Stimulated activated effector memory CD8-positive, alpha-beta T cell treated with anti-CD3 and anti-CD28 coated beads, Interleukin-12 subunit alpha, Interleukin-12 subunit beta, amount 100 ng/mL, for 72 hours (primary cell): ENCODE data around the gene C16orf92.

ENCODE experiments used
- ATAC-seq: fragments of 150-1000 bp; cut with Tn5 transposase; 2 replicates; pipeline ENCODE4 v1.10.0; 2021
- DNase-seq, 2 donors: peaks; one replicate each; pipeline ENCODE4 v3.0.0; 2021 to 2022; ENCODE audit warnings: low spot score in 2 of 2
- H3K27ac Mint-ChIP-seq: one replicate; pipeline ENCODE4 v1.8.0; 2022; ENCODE audit warnings: mild to moderate bottlenecking, mixed read lengths
- H3K36me3 Mint-ChIP-seq: one replicate; pipeline ENCODE4 v1.8.0; 2022; ENCODE audit warnings: mild to moderate bottlenecking, mixed read lengths
- H3K4me1 Mint-ChIP-seq: one replicate; pipeline ENCODE4 v1.8.0; 2022; ENCODE audit warnings: mixed read lengths
- H3K4me3 Mint-ChIP-seq: one replicate; pipeline ENCODE4 v1.8.0; 2022; ENCODE audit warnings: mild to moderate bottlenecking, mixed read lengths
- H3K9me3 Mint-ChIP-seq: one replicate; pipeline ENCODE4 v1.8.0; 2022; ENCODE audit warnings: mixed read lengths

C16orf92 gene

DNA sequence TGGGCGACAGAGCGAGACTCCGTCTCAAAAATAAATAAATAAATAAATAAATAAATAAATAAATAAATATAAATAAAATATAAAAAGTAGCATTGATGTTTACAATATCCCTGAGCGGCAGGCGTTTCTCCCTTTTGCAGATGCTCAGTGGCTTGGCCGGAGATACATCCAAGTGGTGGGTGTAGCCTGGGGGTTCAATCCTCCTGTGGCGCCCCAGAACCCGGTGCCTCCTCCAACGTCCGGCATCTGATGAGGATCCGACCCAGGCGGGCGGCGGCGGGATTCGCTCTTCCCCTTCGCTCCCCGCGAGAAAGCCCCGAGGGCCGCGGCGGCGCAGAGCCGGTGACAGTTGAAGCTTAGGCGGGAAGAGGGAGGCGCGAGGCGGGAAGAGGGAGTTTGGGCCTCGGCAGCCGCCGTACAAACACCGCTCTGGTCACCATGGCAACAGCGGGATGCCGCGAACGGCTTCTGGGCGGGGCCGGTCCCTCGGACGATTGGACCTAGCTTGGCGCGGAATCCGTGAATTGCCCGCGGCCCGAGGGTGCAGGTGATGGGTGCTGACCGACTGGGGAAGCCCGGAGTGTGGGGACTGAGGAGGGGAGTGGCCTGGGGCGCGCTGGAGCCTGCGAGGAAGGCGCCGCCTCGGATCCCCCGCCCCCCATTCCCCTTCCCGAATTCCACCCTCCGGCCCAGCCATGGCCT is 29.8 kb downstream of the C16orf92 start:
- Mint-ChIP-seq H3K36me3 (peaks cover 19% of the 10 kb centered on the region), H3K4me3 (peak overlapping the region; percentile 82), H3K9me3 (no peaks in the 10 kb centered on the region), H3K4me1 (peaks cover 26% of the 10 kb centered on the region), H3K27ac (peak overlapping the region; percentile 91)
- DNase-seq (peak; percentile 94 to 99), ATAC-seq (peak; percentile 91)

DNA sequence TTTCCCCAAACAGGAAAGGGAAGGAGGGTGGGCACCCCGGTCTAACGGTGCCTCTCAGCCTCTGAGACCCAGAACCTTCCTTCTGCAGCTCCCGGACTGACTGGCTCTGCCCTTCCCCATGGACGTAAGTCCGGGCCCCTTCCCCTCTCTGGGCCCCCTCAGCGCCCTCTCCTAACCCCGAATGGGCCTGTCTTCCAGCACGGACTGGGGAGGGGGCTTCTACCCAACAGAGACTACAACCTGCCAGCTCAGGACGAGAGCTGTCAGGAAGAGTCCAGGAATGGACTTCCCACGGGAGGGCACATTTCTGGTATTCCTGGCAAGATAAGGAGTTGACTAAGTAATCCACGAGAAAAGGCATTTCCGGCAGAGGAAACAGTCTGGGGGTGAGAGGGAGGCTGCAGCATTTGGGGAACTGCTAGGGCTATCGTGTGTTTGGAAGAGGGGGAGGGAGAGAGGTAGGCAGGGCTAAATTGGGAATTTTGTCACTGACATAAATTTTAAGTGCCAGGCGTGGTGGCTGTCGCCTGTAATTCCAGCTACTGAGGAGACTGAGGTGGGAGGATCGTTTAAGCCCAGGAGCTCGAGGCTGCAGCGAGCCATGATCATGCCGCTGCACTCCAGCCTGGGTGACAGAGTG is 30.5 kb downstream of the C16orf92 start:
- Mint-ChIP-seq H3K4me1 (peaks cover 26% of the 10 kb centered on the region), H3K9me3 (no peaks in the 10 kb centered on the region), H3K27ac (peak overlapping the region; percentile 91)

DNA sequence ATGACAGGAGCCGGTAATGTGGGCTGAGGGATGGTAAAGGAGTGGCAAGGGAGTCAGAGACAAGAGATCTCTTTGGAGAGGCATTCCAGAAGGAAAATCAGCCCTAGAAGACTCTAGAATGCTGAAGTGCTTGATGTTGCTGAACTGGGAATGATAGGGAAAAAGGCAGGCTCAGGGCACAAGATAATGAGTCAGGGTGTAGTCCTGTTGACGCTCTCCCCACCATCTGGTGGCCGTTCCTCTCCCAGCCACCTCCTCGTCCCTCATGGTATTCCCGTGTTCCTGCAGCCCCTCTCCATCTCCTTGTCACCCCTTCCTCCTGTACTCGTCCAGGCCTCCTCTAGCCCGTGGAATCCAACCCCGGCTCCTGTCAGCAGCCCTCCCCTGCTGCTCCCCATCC is 31.5 kb downstream of the C16orf92 start:
- Mint-ChIP-seq H3K4me3 (peak overlapping the region; percentile 82), H3K27ac (no peak overlapping the region), H3K4me1 (peaks cover 26% of the 10 kb centered on the region), H3K9me3 (no peaks in the 10 kb centered on the region), H3K36me3 (peaks cover 19% of the 10 kb centered on the region)
- no peak for ATAC-seq
- DNase-seq: no peak

More for the DNA sequence above, 30.5 kb downstream of the C16orf92 start:
- DNase-seq: no peak
- peak; percentile 27 for ATAC-seq
- peaks cover 19% of the 10 kb centered on the region for H3K36me3 Mint-ChIP-seq
- peak overlapping the region; percentile 82 for H3K4me3 Mint-ChIP-seq

DNA sequence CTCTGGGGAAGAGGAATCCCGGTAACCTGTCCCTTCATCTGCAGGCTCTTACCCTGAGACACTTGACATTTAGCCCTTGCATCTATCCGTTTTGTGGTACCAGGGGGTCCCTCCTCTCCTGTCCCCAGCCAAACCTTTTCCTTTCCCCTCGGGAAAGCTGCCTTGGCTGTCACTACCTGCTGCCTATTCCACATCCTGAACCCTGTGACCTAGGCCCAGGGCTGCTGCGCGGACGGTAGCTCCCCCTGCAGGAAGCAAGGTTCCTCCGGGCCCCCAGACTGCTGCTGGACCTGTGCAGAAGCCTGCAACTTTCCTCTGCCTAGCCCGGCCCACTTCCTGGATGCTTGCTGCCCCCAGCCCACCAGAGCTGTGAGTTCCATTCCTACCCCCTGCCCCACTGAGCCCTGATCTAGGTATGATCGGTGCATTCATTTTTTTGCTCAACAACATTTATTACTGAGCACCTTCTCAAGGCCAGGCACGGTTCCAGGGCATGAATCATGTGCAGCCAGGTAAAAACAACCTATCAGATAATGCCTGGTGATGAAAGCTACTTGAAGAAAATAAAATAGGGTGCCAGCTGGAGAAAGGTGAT is 32.1 kb downstream of the C16orf92 start:
- H3K9me3 Mint-ChIP-seq: no peaks in the 10 kb centered on the region
- peaks cover 26% of the 10 kb centered on the region for H3K4me1 Mint-ChIP-seq
- peak; percentile 84 for ATAC-seq
- peak overlapping the region; percentile 82 for H3K4me3 Mint-ChIP-seq
- peaks cover 19% of the 10 kb centered on the region for H3K36me3 Mint-ChIP-seq
- H3K27ac Mint-ChIP-seq: no peak overlapping the region
- DNase-seq: peak; percentile 47 to 77

DNA sequence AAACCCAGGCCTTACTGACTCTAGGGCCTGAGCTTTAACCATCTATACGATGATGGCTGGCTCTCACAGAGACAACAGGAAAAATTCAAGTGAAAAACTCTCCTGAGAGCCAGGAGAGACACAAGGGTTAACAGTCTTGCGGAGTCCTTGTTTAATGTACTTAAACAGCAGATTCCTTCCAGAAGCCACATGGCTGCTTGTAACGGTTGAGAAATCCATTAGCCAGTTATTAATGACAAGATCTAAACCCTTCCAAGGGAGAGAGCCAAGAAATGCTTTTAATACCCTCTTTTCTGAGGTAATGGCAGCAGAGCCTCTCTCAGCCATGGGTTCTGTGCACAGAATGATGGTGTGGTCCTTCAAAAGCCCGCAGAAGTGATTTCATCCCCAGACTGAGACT is 37.3 kb downstream of the C16orf92 start:
- Mint-ChIP-seq H3K36me3 (peaks cover 17% of the 10 kb centered on the region), H3K27ac (no peak overlapping the region), H3K9me3 (no peaks in the 10 kb centered on the region), H3K4me1 (peaks cover 12% of the 10 kb centered on the region), H3K4me3 (no peak overlapping the region)
- ATAC-seq (no peak), DNase-seq (no peak)

DNA sequence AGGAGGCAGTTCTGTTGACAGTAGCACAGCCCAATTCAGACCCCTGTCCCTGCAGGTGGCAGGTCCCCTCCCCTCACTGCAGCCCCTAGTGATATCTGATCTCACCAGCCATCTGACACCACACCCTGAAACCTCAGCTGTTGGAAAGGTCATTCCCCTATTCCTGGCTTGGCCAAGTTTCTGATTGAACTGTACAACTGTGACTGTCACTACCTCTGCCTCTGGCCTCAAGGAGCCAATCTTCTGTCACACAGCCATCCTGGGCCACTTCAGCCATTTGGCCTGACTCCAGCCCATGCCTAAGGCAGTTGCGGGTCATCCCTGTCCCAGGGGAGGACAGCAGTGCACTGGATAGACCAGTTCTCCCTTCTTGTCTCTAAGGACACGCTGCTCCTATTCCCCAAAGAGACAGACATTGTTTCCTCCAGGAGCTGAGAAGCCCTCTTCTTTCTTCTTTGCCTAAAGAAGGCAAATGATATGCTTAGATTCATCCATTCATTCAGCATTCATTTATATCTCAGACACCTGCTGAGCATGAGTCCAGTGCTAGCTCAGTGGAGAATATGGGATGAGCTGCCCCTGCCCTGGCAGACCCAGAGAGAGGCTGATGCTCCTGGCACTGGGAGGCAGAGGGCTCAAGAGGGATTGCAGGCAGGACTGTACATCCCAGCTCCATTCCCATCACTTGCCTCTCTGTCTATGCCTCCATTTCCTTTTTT is 38.0 kb downstream of the C16orf92 start:
- peaks cover 12% of the 10 kb centered on the region for H3K4me1 Mint-ChIP-seq
- no peaks in the 10 kb centered on the region for H3K9me3 Mint-ChIP-seq
- H3K27ac Mint-ChIP-seq: peak overlapping the region; percentile 48
- ATAC-seq (no peak), DNase-seq (no peak)
- no peak overlapping the region for H3K4me3 Mint-ChIP-seq
- peaks cover 23% of the 10 kb centered on the region for H3K36me3 Mint-ChIP-seq

DNA sequence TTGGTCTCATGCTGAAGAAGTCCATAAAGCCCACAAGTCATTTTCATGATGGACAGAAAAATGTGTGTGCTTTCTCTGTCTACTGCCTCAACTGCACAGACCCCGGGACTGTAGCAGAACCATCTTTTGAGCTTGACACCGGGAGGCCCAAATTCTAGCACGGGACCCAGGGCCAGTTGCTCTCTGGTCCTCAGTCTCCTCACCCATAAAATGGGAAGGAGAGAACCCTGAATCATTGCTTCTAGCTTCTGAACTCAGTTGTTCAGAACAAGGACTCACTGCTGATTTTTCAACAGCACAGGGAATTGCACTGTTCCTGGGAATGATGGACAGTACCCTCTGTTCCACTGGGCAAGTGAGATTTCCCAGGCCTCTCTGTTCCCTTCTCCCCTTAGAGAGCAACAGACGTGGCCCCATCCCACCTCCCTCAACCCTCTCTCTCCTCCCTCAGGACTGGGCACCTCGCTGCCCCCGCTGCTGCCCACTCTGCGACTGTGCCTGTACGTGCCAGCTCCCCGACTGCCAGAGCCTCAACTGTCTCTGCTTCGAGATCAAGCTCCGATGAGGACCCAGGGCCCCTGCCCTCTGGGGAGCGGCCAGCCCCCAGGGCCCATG is 40.4 kb downstream of the C16orf92 start:
- H3K9me3 Mint-ChIP-seq: no peaks in the 10 kb centered on the region
- H3K27ac Mint-ChIP-seq: peak overlapping the region; percentile 98
- H3K36me3 Mint-ChIP-seq: peaks cover 47% of the 10 kb centered on the region
- no peak for DNase-seq
- no peak for ATAC-seq
- H3K4me3 Mint-ChIP-seq: peak overlapping the region; percentile 97
- H3K4me1 Mint-ChIP-seq: peaks cover 30% of the 10 kb centered on the region

DNA sequence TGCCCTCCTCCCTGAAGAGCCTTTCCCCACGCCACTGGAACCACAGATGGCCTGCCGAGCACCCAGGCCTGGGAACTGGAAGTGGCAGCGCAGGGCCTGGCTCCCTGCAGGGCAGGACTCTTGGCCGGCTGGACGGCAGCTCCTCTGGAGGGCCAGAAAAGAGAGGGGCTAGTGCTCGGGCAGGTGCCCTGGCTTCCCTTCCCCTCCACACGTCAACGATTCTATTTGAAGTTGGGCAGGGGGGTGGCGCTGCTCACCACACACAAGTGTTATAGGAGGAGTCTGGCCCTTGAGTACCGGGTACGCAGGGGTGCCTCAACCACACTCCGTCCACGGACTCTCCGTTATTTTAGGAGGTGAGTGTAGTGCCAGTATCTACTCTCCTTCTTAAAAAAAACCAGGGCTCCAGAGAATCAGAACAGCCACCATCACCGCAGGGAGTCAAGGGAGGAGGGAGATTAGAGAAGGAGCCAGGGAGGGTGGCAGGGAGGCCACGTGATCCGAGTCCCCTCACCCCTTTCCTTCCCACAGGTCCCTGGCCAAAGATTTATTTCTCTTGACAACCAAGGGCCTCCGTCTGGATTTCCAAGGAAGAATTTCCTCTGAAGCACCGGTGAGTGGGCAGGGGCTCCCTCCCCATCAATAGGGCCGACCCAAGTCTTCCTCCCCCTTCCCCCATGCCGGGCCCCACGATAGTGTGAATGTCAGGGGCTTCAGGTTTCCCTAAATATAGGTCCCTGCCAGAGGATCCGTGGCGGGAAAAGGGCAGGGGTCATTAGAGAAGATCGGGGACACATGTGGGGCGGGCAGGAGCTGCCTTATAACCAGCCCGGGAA is 41.1 kb downstream of the C16orf92 start:
- peak; percentile 27 for ATAC-seq
- Mint-ChIP-seq H3K36me3 (peaks cover 54% of the 10 kb centered on the region), H3K4me3 (peak overlapping the region; percentile 97), H3K4me1 (peaks cover 38% of the 10 kb centered on the region), H3K27ac (peak overlapping the region; percentile 98), H3K9me3 (no peaks in the 10 kb centered on the region)
- DNase-seq: peak; percentile 45 to 83

DNA sequence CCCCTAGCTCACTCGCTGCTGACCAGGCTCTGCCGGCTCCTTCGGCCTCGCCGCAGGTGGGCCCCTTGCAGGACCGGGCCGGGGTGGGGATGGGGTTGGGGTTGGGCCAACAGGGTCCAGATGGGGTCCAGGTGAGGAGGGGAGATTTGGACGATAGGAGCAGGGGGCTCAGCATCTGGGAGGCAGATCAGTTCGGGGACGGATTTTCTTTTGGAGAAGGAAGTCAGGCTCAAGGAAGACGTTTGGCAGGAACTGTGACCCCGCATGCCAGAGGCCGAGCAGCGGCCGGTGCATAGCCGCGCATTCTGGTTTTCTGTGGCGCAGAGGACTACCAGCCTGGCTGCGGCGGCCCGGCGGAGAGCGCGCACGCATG is 41.7 kb downstream of the C16orf92 start:
- DNase-seq: no peak
- ATAC-seq: no peak
- no peaks in the 10 kb centered on the region for H3K9me3 Mint-ChIP-seq
- H3K27ac Mint-ChIP-seq: peak overlapping the region; percentile 98
- H3K4me1 Mint-ChIP-seq: peaks cover 44% of the 10 kb centered on the region
- peak overlapping the region; percentile 97 for H3K4me3 Mint-ChIP-seq
- H3K36me3 Mint-ChIP-seq: peaks cover 60% of the 10 kb centered on the region

DNA sequence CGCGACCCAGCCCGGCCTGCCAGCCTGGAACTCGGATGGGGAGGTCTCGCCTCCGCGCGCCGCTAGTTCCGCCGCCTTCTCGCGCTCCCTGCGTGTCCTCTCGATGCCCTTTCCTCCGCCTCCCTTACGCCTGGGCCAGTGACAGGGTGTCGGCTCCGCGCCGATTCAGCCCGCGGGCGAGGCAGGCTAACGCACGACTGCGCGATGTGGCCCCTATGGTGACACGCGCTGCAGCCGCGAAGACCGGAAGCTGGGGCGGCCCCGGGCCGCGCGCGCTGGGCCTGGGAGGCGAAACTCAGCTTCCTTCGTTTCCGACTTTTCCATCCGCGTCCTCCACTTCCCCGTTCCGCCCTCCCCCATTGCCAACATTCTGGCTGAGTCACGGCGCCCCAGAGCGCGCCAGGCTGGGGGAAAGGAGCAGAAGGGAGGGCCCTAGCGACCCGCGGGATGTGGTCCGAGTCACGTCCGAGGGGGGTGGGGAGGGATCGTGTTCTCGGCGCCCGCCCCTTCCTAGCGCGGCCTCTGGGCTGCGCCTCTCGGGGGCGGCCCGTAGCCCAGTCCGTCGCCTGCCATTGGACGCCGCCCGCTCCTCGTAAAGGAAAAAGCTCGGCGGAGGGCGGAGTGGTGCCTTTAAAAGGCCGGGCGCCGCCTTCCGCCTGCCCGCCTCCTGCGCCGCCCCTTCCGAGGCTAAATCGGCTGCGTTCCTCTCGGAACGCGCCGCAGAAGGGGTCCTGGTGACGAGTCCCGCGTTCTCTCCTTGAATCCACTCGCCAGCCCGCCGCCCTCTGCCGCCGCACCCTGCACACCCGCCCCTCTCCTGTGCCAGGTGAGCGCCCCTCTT is 42.3 kb downstream of the C16orf92 start, which contains the start of gene ALDOA:
Gene ALDOA, plus strand, starts transcription at position 659 of the 841 bp plus-strand sequence. CDS start 1,138 bp downstream, outside the sequence.
- DNase-seq (peak; percentile 93 to 98), ATAC-seq (peak; percentile 90)
- H3K4me1 Mint-ChIP-seq: peaks cover 50% of the 10 kb centered on the region
- no peaks in the 10 kb centered on the region for H3K9me3 Mint-ChIP-seq
- H3K36me3 Mint-ChIP-seq: peaks cover 66% of the 10 kb centered on the region
- peak within 1 kb of the TSS; percentile 98 for H3K27ac Mint-ChIP-seq
- peak within 1 kb of the TSS; percentile 97 for H3K4me3 Mint-ChIP-seq

DNA sequence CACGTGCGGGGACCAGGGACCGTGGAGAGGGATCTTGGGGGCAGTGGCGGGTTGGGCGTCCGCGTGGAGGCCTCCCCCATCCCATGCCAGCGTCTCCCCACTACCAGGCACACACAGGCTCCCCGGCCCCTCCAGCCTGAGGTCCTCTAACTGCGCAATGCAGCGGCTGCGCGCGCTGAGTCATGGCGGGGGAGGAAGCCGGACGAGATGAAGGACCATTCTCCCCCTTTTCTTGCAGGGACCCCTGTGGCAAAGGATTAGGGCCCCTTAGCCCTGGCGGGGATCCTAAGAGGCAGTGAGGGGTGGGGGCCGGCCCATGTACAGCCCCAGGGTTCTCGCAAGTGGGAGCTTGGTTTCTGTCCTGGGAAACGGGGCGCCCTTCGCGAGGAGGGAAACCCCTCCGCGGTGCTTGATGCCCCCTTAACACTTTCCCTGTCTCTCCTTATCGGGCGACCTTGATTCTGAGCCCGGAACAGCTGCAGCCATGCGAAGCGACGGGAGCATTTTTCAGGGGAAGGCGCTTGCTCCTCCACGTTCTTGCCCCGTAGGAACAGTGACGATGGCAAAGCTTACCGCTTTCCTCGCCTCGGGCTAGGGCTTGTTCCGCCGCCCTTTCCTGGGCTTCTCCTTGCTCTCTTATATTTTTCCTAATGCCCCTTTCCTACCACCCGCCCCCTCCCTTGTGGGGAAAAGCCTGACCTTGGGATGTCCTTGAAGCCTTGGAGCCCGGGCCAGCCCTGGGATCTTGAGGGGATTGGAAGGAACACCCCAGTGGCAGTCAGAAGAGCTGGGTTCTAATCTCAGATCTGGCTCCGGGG is 43.2 kb downstream of the C16orf92 start:
- Mint-ChIP-seq H3K27ac (peak overlapping the region; percentile 98), H3K36me3 (peaks cover 75% of the 10 kb centered on the region), H3K9me3 (no peaks in the 10 kb centered on the region), H3K4me3 (peak overlapping the region; percentile 97), H3K4me1 (peaks cover 52% of the 10 kb centered on the region)
- no peak for DNase-seq
- peak; percentile 8 for ATAC-seq

DNA sequence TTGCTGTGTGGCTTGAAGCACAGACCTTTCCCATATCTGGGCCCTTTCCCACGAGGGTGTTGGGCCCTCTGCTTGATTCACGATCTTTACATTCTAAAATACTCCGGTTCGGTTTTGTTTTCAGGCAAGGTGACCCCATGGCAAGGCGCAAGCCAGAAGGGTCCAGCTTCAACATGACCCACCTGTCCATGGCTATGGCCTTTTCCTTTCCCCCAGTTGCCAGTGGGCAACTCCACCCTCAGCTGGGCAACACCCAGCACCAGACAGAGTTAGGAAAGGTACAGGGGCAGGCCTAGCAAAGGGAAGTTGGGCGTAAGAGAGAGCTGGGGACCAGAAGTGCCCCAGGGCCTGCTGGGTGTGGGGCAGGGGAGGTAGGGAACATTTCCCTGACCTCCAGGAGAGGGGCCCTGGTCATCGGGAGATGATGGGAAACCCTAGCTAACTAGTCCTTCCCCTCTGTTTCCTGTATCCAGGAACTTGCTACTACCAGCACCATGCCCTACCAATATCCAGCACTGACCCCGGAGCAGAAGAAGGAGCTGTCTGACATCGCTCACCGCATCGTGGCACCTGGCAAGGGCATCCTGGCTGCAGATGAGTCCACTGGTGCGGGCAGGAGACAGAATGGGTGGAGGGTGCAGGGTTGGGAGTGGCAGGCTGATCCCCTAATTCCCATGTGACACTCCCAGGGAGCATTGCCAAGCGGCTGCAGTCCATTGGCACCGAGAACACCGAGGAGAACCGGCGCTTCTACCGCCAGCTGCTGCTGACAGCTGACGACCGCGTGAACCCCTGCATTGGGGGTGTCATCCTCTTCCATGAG is 44.0 kb downstream of the C16orf92 start:
- peaks cover 83% of the 10 kb centered on the region for H3K36me3 Mint-ChIP-seq
- peak overlapping the region; percentile 98 for H3K27ac Mint-ChIP-seq
- H3K4me3 Mint-ChIP-seq: peak overlapping the region; percentile 97
- H3K4me1 Mint-ChIP-seq: peaks cover 52% of the 10 kb centered on the region
- ATAC-seq: no peak
- DNase-seq: no peak
- H3K9me3 Mint-ChIP-seq: no peaks in the 10 kb centered on the region
